ENCODE results near the gene CMSS1.

Gene CMSS1

GRCh38 chr3:100144255-100144866 lies 326.7 kb downstream of the CMSS1 start:
- no peak for DNase-seq (ENCODE audit: low read depth)

GRCh38 chr3:100149130-100149529 lies 331.5 kb downstream of the CMSS1 start:
- no peak for DNase-seq (ENCODE audit: low read depth)

- DNase-seq (ENCODE audit: low read depth) = no peak
Measured at GRCh38 chr3:100149713-100150415, 332.2 kb downstream of the CMSS1 start.

GRCh38 chr3:100150473-100150872 lies 332.8 kb downstream of the CMSS1 start:
- no peak for DNase-seq (ENCODE audit: low read depth)

GRCh38 chr3:100151024-100151707 lies 333.5 kb downstream of the CMSS1 start:
- no peak for DNase-seq (ENCODE audit: low read depth)

GRCh38 chr3:100154171-100154570 lies 336.5 kb downstream of the CMSS1 start:
- no peak for DNase-seq (ENCODE audit: low read depth)

GRCh38 chr3:100155128-100155527 lies 337.5 kb downstream of the CMSS1 start:
- DNase-seq (ENCODE audit: low read depth) = no peak

GRCh38 chr3:100155590-100155989 lies 337.9 kb downstream of the CMSS1 start:
- no peak for DNase-seq (ENCODE audit: low read depth)

- no peak for DNase-seq (ENCODE audit: low read depth)
Measured at GRCh38 chr3:100157685-100158084, 340.0 kb downstream of the CMSS1 start.

GRCh38 chr3:100158918-100159330 lies 341.3 kb downstream of the CMSS1 start:
- DNase-seq (ENCODE audit: low read depth) = no peak

GRCh38 chr3:100159331-100160153 lies 341.9 kb downstream of the CMSS1 start:
- DNase-seq (ENCODE audit: low read depth) = no peak

GRCh38 chr3:100160521-100160920 lies 342.9 kb downstream of the CMSS1 start:
- DNase-seq (ENCODE audit: low read depth) = no peak

- no peak for DNase-seq (ENCODE audit: low read depth)
Measured at GRCh38 chr3:100163787-100164186, 346.1 kb downstream of the CMSS1 start.

GRCh38 chr3:100164743-100165142 lies 347.1 kb downstream of the CMSS1 start:
- DNase-seq (ENCODE audit: low read depth) = no peak

GRCh38 chr3:100165926-100166550 lies 348.4 kb downstream of the CMSS1 start:
- no peak for DNase-seq (ENCODE audit: low read depth)

GRCh38 chr3:100169201-100169920 lies 351.7 kb downstream of the CMSS1 start:
- DNase-seq (ENCODE audit: low read depth) = no peak

- DNase-seq (ENCODE audit: low read depth) = no peak
Measured at GRCh38 chr3:100170486-100170885, 352.8 kb downstream of the CMSS1 start.

GRCh38 chr3:100171211-100171914 lies 353.7 kb downstream of the CMSS1 start:
- DNase-seq (ENCODE audit: low read depth) = no peak

GRCh38 chr3:100173961-100174360 lies 356.3 kb downstream of the CMSS1 start:
- DNase-seq (ENCODE audit: low read depth) = no peak

- no peak for DNase-seq (ENCODE audit: low read depth)
Measured at GRCh38 chr3:100175637-100176280, 358.1 kb downstream of the CMSS1 start.

All from stimulated activated CD4-positive, alpha-beta T cell treated with anti-CD3 and anti-CD28 coated beads, Interleukin-2, amount 100 ng/mL, for 4 hours (primary cell).